DMS53 treated with DMSO at 0.1 percent for 48 hours (cell line): ENCODE data around the gene SPAG7.

ENCODE experiments used
- DNase-seq: peaks from one replicate; lab custom pipeline; 2025; ENCODE audit not compliant: unreplicated experiment; lab: John Stamatoyannopoulos, UW

The SPAG7 gene

DNA sequence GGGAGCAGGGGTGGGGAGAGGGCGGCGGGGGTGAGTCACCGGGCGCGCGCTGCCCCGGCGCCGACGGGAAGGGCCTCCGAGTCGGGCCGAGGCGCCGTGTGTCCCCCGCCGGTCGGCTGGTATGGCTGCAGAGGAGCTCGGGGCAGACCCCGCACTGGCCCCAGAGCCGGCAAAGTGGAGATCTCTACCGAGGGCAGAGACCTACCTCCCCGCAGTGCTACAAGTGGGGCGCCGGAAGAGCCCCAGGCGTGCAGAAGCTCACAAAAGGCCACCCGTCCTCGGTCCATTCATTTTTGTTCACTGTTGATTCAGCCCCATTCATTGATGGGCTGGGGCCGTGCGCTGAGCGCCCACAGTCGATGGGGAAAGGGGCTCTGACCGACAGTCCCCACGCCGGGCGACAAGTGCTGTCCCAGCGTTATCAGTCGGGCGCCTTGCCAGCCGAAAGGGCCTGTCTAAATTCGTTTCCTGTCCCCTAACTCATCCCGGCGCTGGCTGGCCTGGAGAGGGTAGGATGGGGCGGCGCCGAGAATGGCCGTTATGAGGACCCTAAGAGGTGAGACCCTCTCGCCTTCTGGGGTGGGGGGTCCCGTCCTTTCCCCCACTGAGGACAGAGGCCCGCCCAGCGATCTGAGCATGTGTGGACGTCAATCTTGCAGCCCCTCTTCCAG lies 17.4 kb downstream of the SPAG7 start:
- peak; percentile 45 for DNase-seq

DNA sequence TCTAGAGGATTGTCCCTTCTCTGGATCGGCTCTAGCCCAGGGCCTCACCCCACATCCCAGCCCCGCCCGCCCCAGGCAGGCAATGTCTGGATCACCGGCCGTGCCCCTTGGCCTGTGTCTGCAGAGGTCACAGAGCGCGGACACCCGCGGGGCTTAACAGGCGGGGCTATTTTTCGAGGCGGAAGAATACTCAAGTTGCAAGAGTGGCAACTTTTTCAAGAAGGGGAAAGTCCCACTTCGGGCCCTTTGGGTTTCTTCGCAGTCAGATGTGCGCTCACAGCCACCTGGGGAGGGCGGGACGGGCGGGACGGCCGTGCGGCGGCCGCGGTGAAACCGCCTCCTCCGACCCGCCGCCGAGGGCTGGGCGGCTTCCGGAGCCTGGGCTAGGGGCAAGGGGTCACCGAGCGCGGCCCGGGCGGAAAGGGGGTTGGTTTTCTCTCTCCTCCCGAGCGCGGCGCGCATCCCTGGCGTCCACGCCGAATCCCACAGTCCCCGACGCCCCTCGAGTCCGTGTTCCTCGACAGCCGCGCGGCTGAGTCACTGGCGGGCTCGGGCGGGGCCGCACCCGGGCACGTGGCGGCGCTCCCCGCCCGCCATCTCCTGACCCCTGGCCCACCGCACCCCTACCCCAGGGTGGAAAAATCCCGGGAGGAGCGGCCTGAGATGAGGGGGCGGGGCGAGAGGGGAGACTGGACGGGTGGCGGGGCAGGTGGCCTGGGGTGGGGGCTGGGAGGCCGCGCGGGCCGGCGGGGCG lies 18.1 kb downstream of the SPAG7 start:
- peak; percentile 45 for DNase-seq

DNA sequence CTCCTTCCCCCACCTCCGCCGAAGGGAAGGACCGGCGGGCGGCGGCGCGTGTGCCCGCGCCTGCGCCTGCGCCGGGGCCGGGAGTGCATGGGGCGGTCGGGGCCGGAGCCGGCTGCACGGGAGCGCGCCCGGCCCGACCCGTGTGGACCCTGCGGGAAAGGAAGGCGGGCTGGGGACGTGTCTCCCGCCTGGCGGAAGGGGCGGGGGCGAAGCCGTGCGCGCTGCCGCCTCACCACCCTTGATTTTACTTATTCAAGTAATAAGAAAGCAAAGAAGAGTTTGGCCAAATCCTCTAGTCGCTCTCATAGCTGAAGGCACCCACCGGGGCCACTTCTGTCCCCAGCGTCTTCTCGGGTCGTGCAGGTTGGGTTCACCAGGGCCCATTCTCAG lies 18.7 kb downstream of the SPAG7 start:
- peak; percentile 79 for DNase-seq

DNA sequence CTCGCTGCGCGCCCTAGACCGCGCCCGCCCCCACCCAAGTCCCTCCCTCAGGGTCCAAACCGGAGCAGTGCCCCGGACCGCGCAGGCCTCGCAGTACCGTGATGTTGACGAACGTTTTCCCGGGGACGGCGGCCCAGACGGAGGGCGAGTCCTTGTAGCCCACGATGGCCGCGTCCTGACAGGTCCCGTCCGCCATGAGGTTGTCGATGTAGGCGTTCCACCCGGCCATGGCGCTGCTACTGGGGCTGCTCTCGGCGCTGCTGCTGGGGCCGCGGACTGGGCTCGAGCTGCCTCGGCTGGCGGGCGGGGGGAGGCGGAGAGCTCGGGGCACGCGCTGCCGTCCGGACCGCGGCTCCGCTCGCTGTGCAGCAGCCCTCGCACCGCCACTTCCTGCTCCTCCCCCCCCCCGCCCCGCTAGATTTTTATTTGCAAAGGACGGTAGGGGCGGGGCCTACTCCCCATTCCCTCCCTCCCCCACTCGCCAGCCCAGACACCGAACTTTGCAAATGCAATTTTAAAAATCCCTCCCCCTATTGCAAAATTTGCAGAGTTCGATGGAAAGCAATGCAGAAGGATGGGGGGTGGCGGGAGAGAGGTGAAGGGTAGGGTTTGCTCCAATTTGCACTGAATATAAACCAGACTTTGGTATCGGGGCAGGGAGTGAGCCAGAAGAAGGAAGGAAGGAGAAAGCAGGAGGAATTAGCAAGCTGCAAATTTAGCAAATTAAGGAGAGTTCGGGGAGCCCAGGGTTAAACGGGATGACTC lies 19.3 kb downstream of the SPAG7 start, which contains the start of gene PFN1:
Gene PFN1, minus strand, starts transcription at position 365 of the 765 bp plus-strand sequence. Its CDS starts 136 bp downstream, at position 229.
- peak; percentile 70 for DNase-seq

DNA sequence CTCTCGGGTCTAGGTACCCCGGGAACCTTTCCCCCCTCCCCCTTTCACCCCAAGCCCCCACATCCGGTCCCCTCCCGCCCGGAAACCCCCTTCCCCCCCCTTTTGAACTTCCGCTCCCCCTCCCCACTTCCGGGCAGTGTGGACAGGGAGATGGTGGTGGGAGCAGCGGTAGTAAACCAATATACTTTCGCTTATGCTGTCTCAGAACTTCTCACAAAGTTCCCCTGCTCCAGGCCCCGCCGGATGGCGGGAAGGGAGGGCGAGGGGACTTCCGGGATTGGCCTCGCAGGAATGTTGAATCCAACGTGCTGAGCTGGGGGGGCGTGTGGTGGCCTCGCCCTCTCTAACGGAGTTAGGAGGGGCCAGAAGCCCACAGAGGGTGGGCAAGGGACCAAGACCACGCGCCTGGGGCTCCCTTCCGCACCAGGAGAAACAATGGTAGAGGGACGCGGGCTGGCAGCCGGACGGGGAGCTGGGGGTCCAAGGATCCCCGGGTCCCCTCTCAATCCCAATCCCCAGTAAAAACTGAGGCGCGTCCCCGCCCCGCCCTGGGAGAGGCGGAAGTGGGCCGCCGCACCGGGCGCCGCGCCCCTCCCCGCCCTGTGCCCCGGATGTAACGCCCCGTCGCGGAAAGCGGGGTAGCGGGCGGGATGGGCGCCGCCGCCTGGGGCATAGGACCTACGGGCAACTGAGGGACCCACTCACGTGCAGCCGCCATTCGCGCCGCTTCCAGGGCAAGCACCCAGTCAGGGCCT lies 20.0 kb downstream of the SPAG7 start:
- no peak for DNase-seq

DNA sequence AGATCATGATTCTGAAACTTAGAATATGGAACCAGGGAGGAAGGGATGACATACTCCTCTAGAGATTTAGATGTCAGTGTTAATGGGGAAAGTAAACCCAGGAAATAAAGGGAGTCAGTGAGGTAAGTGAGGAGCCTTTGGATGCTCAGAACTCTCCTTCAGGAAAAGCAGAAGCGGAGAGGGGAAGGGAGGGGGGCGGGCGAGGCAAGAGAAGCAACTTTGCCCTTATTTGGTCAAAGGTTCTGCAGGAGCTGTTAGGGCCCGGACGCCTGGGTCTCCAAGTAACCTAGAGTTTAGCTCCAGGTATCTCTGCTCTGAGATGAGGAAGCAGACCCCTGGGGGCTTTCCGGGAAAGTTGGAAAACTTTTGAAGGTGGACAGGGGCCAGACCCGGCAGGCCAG lies 20.6 kb downstream of the SPAG7 start:
- DNase-seq, result no peak

DNA sequence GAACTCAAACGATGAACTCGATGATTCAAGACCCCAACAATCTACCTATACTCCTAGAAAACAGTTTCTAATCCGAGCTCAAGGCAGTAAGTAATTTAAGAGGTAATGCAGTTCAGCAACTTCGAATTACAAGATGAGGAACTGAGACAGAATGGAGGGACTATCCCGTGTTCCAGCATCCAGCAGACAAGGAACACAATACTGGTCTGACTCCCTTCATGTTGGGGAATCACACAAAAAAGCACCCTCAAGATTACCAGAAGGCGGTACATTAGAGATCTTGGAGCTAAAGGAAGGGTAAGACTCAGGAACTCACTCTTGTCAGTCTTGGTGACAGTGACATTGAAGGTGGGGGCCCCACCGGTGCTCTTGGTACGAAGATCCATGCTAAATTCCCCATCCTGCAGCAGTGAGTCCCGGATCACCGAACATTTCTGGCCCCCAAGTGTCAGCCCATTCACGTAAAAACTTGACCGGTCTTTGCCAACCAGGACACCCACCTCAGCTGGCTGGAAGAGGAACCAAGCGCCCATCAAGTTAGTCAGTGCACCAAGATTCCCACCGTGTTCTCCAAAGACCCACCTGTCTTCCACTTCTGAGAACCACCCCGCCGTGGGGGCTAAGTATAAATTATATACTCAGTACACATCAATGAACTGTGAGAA lies 21.2 kb downstream of the SPAG7 start:
- DNase-seq, result no peak

DNA sequence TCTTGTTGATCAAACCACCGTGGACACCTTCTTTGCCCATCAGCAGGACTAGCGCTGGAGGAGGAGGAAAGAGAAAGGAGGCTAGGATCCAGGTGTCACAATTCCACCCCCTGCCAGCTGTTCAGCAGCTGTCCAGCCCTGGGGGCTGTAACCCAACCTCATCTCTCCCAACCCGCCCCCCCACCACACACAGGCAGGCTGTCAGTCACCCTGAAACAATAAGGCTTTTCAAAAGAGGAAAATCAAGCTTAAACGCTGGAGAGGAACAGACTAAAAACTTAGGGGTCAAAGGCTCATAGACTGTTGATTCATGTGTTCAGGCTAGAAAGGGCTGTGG lies 21.7 kb downstream of the SPAG7 start:
- no peak for DNase-seq

DNA sequence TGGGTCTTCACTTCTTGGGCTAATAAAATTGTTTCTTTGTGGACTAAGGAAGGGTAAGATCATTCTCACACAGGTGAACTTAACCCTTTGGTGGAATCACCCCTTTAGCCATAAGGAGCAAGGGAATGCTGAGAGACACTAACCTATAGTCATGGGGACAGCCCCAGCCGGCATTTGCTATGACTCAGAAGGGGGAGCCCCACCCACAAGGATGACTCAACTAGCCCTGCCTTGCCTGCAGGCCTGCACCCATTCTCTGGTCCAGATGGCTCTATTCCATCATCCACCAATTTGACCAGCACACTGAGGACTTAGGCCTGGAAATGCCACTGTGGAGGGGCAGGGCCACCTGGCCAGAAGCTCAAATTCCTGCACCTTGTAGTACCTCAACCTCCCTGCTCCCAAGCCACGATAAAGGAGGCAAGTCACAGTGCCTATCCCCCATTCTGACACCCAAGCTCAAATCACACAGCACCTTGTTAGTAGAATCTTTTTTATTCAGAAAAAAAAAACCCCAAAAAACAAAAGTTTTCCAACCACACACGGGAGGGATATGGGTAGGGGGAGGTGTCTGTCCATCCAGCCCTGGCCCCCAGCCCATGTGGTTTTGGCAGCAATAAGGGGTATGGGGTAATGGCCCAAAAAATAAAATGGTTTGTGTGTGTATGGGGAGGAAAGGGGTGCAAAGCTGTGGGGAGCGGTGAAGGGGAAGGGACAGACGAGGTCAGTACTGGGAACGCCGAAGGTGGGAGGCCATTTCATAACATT lies 22.3 kb downstream of the SPAG7 start:
- peak; percentile 69 for DNase-seq

DNA sequence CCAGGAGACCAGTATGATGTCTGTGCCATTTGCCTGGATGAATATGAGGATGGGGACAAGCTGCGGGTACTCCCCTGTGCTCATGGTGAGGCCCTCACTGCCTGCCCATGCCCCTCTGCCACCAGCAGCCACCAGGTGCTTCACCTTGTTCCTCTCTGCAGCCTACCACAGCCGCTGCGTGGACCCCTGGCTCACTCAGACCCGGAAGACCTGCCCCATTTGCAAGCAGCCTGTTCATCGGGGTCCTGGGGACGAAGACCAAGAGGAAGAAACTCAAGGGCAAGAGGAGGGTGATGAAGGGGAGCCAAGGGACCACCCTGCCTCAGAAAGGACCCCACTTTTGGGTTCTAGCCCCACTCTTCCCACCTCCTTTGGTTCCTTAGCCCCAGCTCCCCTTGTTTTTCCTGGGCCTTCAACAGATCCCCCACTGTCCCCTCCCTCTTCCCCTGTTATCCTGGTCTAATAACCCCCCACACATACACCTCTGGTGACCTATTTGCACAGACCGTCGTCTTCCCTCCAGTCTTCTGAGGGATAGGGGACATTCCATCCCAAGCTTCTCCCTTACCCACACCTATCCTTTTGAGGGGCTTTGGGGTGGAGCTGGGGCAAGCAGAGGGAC lies 23.0 kb downstream of the SPAG7 start:
- no peak for DNase-seq

DNA sequence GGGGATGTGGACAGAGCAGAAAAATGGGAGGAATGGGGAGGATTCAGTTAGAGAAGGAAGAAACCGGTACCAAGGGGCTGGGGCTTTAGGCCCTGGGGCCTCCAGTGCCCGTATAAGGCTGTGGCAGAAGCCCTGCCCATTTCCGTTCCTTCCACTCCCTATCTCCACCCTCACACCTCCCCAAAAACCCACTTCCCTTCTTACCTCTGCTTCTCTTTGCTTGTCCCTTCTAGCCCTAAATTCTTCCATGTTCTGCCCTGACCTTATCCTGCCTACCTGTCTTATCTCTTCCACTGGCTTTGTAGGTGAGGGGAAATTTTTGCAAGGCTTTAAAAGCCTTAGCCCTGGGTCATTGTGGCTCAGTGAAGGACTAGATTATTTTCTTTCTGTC lies 23.5 kb downstream of the SPAG7 start:
- DNase-seq, result no peak

DNA sequence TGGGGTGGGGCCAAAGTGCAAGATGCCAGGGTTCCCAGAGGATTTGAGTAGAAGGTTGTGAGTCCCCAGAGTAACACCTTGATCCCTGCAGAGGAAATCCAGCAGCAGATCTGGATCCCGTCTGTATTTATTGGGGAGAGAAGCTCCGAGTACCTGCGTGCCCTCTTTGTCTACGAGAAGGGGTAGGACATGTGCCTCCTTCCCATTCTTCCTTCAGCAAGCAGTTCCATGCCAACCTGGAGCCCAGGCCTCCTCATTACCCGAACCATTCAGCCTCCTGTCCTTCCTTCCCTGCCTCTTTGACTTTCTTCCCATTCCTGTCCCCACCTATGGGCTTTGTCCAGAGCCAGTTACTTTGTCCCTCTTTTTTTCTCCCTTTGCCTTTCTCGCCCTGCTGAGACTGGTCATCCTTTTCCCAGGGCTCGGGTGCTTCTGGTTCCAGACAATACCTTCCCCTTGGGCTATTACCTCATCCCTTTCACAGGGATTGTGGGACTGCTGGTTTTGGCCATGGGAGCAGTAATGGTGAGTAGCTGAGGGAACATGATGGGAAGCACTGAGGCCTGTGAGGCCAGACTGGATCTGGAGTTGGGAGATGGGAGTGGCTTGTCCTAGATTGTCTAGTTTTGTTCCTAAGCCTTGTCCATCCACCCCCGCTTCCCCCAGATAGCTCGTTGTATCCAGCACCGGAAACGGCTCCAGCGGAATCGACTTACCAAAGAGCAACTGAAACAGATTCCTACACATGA lies 24.7 kb downstream of the SPAG7 start:
- no peak for DNase-seq

DNA sequence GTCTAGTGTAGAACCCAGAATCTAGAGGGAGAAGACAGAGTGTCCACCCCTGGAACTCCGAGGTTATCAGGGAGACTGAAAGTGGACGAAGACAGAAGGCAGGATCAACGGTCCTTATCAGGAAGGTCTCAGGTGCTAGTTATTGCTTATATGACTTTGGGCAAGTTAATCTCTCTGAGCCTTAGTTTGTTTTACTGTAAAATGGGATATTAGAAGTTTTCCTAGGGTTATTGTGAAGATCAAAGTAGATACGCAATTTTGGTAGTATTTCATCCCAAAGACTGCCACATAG lies 26.4 kb downstream of the SPAG7 start:
- no peak for DNase-seq

DNA sequence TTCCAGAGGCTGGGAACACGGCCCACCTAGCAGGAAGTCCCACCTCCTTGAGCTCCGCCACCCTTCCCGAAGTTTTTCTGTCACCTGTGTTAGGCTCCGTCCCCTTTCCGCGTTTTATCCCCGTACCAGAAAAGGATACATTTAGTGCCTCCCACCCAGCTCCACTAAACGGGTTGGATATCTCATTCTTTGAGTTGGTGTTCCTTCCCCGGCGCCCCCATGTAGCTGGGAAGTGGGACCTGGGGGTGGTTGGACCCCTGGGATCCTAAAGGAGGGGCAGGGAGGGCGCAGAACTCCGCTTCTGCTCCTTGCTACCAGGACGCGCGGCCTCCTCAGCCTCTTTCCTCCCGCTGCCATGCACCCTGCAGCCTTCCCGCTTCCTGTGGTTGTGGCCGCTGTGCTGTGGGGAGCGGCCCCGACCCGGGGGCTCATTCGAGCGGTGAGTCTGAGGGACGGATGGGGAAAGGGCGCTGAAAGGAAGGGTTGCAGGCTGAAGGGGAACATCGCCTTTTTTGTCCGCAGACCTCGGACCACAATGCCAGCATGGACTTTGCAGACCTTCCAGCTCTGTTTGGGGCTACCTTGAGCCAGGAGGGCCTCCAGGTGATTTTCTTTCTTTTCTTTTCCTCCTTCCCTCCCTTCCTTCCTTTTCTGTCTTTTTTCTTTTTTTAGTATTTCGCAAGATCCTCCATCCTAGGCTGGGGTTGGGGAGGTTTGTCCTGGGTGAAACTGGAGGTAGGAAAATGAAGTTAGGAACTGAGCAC lies 26.9 kb downstream of the SPAG7 start:
- no peak for DNase-seq

DNA sequence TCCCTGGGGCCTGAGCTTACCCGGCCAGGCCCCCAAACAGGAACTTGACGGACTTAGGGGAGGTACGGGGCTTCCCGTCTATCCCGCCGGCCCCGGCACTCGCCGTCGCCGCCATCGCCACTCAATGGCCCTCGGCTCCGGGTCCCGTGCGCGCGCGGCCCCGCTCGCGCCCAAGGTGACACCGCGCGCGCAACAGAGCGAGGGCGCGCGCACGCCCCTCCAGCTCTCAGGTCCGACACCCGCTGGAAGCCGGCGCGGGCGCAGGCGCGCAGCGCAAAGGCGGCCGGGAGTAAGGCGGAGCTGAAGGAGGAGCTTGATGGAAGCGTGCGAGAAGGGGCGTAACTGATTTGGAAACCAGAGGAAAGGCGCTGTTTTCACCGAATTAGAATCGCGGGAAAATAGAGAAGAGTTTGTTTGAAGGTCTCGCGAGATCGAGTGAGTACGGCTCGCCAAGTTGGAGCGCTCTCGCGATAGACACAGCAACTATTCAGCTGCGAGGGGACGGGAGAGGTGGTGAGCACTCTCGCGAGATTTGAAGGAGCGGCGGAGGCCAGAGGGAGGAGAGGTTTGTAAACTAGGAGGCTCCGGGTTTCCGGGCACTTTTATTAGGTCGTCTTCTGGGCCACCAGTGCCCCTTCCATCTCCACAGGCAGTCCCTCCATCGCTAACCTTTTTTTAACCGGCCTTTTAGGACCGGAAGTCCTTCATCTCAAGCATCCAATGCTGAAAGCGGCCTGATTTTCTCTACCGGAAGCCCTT lies 27.6 kb downstream of the SPAG7 start, which contains the start of the genes RNF167 and SLC25A11:
Gene RNF167, plus strand, starts transcription at position 473 of the 759 bp plus-strand sequence. CDS start 642 bp downstream, outside the sequence.
Gene SLC25A11, minus strand, starts transcription at position 251 of the 759 bp plus-strand sequence. Its CDS starts 136 bp downstream, at position 115.
- DNase-seq, result peak; percentile 92

DNA sequence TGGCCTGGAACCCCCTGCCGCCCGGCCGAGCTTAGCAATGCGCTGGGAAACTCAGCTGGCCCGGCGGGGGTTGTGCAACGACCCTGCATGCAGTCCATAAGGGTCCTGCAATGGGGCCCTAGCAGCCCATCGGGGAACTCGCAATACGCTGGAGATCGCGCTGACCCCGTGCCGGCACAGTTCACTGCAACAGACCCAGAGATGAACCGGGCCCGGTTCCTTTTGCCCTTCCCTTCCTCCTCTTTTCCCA lies 28.1 kb downstream of the SPAG7 start:
- no peak for DNase-seq

DNA sequence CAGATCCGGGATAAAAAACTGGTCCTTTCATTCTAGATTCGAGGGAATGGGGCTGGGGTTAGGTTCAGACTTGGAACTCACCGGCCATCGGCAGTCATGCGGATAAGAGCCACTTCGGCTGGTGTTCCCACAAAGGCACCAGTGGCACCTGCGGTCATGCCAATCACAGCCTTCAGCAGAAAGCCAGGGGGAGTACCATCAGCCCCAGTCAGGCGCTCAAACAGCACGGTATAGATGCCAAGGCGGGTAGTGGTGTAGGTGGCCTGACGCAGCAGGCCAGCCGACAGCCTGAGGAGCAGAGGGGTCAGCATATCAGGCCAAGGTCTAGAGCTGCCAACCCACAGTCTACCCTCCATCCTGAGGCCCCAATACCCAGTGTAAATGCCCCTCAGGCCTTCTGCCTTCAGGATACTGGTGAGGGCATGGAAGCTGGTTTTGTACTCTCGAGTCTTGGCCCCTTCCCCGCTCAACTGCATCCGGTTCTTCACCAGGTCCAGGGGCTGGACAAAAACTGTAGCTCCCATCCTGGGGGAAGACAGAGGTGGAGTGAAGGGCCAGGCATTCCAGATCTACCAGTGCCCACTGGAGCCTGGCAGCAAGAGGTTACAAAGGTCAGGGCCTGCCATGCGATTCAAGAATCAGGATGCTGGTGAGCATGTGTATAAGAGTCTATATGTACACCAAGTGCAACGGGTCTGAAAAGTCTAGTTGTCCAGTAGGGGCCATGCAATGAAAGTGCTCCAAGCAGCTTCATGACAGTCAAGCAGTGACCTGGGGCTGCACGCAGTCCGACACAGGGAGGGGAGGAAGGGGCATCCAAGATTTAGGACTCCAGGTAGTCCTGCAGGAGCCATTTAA lies 28.7 kb downstream of the SPAG7 start:
- DNase-seq, result no peak
